ENCODE measurements around the gene DIMT1.

The DIMT1 gene

GRCh38 chr5:62386824-62387223 is 16.9 kb downstream of the DIMT1 start:
- peak overlapping the region; percentile 98 for H3K27ac ChIP-seq (ENCODE audit: poor library complexity, severe bottlenecking)
- H3K4me3 ChIP-seq (ENCODE audit: severe bottlenecking): no peak overlapping the region
- peaks cover 84% of the 10 kb centered on the region for H3K36me3 ChIP-seq (ENCODE audit: low read depth)
- no peaks in the 10 kb centered on the region for H3K9me3 ChIP-seq (ENCODE audit: severe bottlenecking)
- peaks cover 39% of the 10 kb centered on the region for H3K4me1 ChIP-seq (ENCODE audit: insufficient read depth, poor library complexity, severe bottlenecking)
- ATAC-seq (ENCODE audit: low read depth) (no peak), DNase-seq (ENCODE audit: low spot score) (no peak)
- TF ChIP-seq CTCF (IDR thresholded peaks at IDR 0.05; ENCODE audit: poor library complexity, severe bottlenecking): no peak
- H3K27me3 ChIP-seq (ENCODE audit: insufficient read depth, poor library complexity, severe bottlenecking): no peaks in the 10 kb centered on the region

- no peak for TF ChIP-seq CTCF (IDR thresholded peaks at IDR 0.05; ENCODE audit: poor library complexity, severe bottlenecking)
- H3K27ac ChIP-seq (ENCODE audit: poor library complexity, severe bottlenecking): peak overlapping the region; percentile 98
- H3K9me3 ChIP-seq (ENCODE audit: severe bottlenecking): no peaks in the 10 kb centered on the region
- peaks cover 84% of the 10 kb centered on the region for H3K36me3 ChIP-seq (ENCODE audit: low read depth)
- peaks cover 39% of the 10 kb centered on the region for H3K4me1 ChIP-seq (ENCODE audit: insufficient read depth, poor library complexity, severe bottlenecking)
- DNase-seq (ENCODE audit: low spot score) (no peak), ATAC-seq (ENCODE audit: low read depth) (peak; percentile 97)
- no peaks in the 10 kb centered on the region for H3K27me3 ChIP-seq (ENCODE audit: insufficient read depth, poor library complexity, severe bottlenecking)
- H3K4me3 ChIP-seq (ENCODE audit: severe bottlenecking): no peak overlapping the region
Measured at GRCh38 chr5:62385816-62386400, 17.8 kb downstream of the DIMT1 start.

GRCh38 chr5:62385131-62385530 is 18.6 kb downstream of the DIMT1 start:
- H3K27me3 ChIP-seq (ENCODE audit: insufficient read depth, poor library complexity, severe bottlenecking): no peaks in the 10 kb centered on the region
- peak overlapping the region; percentile 98 for H3K27ac ChIP-seq (ENCODE audit: poor library complexity, severe bottlenecking)
- peak; percentile 22 for ATAC-seq (ENCODE audit: low read depth)
- no peak for TF ChIP-seq CTCF (IDR thresholded peaks at IDR 0.05; ENCODE audit: poor library complexity, severe bottlenecking)
- H3K9me3 ChIP-seq (ENCODE audit: severe bottlenecking): no peaks in the 10 kb centered on the region
- H3K36me3 ChIP-seq (ENCODE audit: low read depth): peaks cover 84% of the 10 kb centered on the region
- DNase-seq (ENCODE audit: low spot score): no peak
- H3K4me3 ChIP-seq (ENCODE audit: severe bottlenecking): no peak overlapping the region
- H3K4me1 ChIP-seq (ENCODE audit: insufficient read depth, poor library complexity, severe bottlenecking): peaks cover 39% of the 10 kb centered on the region

GRCh38 chr5:62376064-62376463 is 27.6 kb downstream of the DIMT1 start:
- peak overlapping the region; percentile 6 for H3K27ac ChIP-seq (ENCODE audit: poor library complexity, severe bottlenecking)
- peaks cover 98% of the 10 kb centered on the region for H3K36me3 ChIP-seq (ENCODE audit: low read depth)
- no peak for TF ChIP-seq CTCF (IDR thresholded peaks at IDR 0.05; ENCODE audit: poor library complexity, severe bottlenecking)
- H3K4me1 ChIP-seq (ENCODE audit: insufficient read depth, poor library complexity, severe bottlenecking): peaks cover 8% of the 10 kb centered on the region
- no peak overlapping the region for H3K4me3 ChIP-seq (ENCODE audit: severe bottlenecking)
- no peaks in the 10 kb centered on the region for H3K9me3 ChIP-seq (ENCODE audit: severe bottlenecking)
- peak; percentile 72 for ATAC-seq (ENCODE audit: low read depth)
- no peaks in the 10 kb centered on the region for H3K27me3 ChIP-seq (ENCODE audit: insufficient read depth, poor library complexity, severe bottlenecking)
- DNase-seq (ENCODE audit: low spot score): no peak

- H3K9me3 ChIP-seq (ENCODE audit: severe bottlenecking): no peaks in the 10 kb centered on the region
- H3K27me3 ChIP-seq (ENCODE audit: insufficient read depth, poor library complexity, severe bottlenecking): no peaks in the 10 kb centered on the region
- ATAC-seq (ENCODE audit: low read depth) (no peak), DNase-seq (ENCODE audit: low spot score) (no peak)
- H3K4me1 ChIP-seq (ENCODE audit: insufficient read depth, poor library complexity, severe bottlenecking): peaks cover 8% of the 10 kb centered on the region
- no peak for TF ChIP-seq CTCF (IDR thresholded peaks at IDR 0.05; ENCODE audit: poor library complexity, severe bottlenecking)
- peaks cover 98% of the 10 kb centered on the region for H3K36me3 ChIP-seq (ENCODE audit: low read depth)
- H3K4me3 ChIP-seq (ENCODE audit: severe bottlenecking): no peak overlapping the region
- peak overlapping the region; percentile 6 for H3K27ac ChIP-seq (ENCODE audit: poor library complexity, severe bottlenecking)
Measured at GRCh38 chr5:62375627-62376026, 28.1 kb downstream of the DIMT1 start.

All from RWPE2 (cell line).